GM21447 (cell line): Measurements from ENCODE around the gene TYRO3.
"Not testable (repeated sequence)": the region's sequence is repeated elsewhere in the genome, so short reads cannot be mapped to it uniquely, and the experiment has no call there.

ENCODE experiments used
- ATAC-seq: cut with Tn5 transposase; IDR thresholded peaks from one replicate; pipeline ENCODE4 v1.9.1; 2021; ENCODE audit not compliant: unreplicated experiment

The TYRO3 gene

DNA sequence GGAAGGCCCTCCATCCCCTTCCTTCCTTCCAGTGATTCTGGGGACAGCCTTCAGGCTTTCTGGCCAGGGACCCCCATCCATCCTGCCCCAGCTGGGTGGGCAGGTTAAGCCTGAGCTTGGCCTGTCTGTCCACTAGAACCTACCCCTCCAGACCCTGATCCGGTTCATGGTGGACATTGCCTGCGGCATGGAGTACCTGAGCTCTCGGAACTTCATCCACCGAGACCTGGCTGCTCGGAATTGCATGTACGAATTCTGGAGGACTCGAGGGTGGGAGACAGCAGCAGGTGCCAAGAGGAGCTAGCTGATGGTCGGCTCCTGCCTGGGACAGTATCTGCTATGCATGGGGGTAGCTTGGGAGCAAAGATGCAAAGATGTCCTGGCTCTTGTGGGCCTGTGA is 13.9 kb downstream of the TYRO3 start:
- ATAC-seq, result no peak

GRCh38 chr15:41573396-41573795 is 14.4 kb downstream of the TYRO3 start:
- no peak for ATAC-seq

DNA sequence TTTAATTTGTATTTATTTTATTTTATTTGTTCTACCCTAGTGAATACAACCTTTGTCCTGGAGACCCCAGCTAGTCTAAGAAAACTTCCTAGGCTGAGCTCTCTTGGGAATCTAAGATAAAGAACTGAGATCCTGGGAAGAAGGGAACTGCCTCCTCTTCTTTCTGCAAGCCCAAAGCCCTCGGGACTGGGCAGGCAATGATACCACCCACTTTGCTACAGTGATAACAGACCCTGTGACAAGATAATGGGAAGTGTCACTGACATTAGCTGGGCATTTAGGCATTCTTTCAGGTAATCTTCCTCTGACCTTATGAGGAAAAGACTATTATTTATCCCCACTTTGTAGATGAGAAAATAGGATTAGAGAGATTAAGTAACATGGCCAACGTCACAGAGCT is 15.1 kb downstream of the TYRO3 start:
- no peak for ATAC-seq

DNA sequence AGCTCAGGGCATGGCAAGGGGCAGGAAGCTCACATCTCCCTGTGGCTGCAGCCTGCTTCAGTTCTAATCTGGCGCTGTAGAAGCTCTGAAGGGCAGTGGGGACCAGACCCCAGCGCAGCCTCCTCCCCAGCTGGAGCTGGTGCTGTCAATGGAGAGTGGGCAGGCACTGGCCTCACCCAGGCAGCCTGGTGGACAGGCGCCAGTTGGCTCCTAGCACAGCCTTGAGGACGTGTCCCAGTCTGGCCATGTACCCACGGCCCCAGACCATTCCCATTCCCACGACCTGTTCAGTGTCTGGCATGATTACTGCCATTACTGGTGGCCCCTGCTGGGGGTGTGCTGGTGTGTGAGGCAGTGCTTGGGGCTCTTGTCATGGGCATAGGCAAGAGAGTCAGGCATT is 16.3 kb downstream of the TYRO3 start:
- no peak for ATAC-seq

DNA sequence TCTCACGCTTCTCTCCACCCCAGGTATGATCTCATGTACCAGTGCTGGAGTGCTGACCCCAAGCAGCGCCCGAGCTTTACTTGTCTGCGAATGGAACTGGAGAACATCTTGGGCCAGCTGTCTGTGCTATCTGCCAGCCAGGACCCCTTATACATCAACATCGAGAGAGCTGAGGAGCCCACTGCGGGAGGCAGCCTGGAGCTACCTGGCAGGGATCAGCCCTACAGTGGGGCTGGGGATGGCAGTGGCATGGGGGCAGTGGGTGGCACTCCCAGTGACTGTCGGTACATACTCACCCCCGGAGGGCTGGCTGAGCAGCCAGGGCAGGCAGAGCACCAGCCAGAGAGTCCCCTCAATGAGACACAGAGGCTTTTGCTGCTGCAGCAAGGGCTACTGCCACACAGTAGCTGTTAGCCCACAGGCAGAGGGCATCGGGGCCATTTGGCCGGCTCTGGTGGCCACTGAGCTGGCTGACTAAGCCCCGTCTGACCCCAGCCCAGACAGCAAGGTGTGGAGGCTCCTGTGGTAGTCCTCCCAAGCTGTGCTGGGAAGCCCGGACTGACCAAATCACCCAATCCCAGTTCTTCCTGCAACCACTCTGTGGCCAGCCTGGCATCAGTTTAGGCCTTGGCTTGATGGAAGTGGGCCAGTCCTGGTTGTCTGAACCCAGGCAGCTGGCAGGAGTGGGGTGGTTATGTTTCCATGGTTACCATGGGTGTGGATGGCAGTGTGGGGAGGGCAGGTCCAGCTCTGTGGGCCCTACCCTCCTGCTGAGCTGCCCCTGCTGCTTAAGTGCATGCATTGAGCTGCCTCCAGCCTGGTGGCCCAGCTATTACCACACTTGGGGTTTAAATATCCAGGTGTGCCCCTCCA is 19.1 kb downstream of the TYRO3 start:
- no peak for ATAC-seq

GRCh38 chr15:41578736-41579383 is 19.8 kb downstream of the TYRO3 start:
- ATAC-seq, result no peak

- ATAC-seq, result no peak
Observed at GRCh38 chr15:41581110-41581509, 22.1 kb downstream of the TYRO3 start.

GRCh38 chr15:41583795-41584194 is 24.8 kb downstream of the TYRO3 start:
- ATAC-seq, result no peak

GRCh38 chr15:41584636-41585126 is 25.7 kb downstream of the TYRO3 start:
- ATAC-seq, result no peak

- no peak for ATAC-seq
Observed at GRCh38 chr15:41585127-41586047, 26.4 kb downstream of the TYRO3 start.

GRCh38 chr15:41586531-41587282 is 27.7 kb downstream of the TYRO3 start:
- not testable (repeated sequence) for ATAC-seq

GRCh38 chr15:41589018-41589417 is 30.0 kb downstream of the TYRO3 start:
- not testable (repeated sequence) for ATAC-seq

DNA sequence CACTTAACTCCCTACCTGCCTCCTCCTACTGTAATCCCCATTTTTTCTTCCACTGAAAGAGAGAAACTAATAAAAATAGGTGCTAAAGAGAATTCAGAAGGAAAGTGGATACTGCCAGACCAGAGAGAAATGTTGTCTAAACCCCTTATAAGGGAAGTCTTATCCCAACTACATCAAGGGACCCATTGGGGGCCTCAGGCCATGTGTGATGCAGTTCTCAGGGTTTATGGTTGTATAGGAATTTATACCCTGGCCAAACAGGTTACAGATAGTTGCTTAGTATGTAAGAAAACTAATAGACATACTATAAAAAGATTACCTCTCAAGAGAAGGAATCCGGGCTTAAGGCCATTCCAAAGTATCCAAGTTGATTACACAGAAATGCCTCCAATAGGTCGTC is 30.6 kb downstream of the TYRO3 start:
- not testable (repeated sequence) for ATAC-seq

DNA sequence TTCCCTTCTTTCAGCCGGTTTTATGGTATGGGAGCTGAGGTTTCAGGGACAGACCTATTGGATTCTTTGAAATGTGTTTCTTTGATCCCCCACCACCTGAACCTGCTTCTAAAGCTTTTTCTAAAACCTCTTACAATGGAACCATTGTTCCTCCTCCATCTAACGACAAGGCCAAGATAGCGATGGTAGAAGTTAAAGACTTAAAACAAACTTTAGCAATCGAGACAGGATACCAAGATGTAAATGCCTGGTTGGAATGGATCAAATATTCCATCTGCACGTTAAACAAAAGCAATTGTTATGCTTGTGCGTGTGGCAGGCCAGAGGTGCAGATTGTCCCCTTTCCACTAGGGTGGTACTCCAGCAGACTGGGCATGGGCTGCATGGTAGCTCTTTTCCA is 32.2 kb downstream of the TYRO3 start:
- ATAC-seq, result not testable (repeated sequence)

DNA sequence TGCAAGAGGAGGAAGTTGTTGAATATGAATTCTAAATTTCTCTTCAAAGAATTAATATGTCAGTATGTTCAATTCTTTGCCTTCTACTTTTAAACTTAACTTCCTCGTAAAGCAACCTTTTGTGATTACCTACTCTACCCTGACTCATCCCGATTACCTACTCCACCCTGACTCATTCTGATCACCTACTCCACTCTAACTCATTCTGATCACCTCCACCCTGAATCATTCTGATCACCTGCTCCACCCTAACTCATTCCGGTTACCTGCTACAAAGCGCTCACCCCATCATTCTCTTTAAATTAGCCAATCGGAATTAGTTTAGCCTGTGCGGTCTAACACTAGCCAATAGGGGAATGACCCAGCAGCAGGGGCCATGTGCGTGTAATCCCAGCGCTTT is 33.7 kb downstream of the TYRO3 start:
- not testable (repeated sequence) for ATAC-seq

DNA sequence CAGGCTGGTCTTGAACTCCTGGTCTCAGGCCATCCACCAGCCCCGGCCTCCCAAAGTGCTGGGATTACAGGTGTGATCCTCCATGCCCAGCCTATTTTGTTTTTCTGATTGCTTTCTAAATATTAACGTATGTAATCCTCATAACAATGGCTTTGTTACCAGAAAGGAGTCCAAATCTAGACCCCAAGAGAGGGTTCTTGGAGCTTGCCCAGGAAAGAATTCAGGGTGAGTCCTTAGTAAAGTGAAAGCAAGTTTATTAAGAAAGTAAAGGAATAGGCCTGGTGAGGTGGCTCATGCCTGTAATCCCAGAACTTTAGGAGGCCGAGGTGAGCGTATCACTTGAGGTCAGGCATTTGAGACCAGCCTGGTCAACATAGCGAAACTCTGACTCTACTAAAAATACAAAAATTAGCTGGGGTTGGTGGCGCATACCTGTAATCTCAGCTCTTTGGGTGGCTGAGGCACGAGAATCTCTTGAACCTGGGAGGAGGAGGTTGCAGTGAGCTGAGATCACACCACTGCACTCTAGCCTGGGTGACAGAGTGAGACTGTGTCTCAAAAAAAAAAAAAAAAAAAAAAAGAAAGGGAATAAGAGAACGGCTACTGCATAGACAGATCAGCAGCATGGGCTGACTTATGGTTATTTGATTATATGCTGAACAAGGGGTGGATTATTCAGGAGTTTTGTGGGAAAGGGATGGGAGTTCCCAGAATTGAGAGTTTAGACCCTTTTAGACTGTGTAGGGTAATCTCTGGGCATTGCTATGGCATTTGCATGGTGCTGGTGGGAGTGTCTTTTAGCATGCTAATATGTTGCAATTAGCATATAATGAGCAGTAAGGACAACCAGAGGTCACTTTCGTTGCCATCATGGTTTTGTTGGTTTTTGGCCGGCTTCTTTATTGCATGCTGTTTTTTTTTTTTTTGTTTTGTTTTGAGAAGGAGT is 36.1 kb downstream of the TYRO3 start:
- ATAC-seq, result no peak

DNA sequence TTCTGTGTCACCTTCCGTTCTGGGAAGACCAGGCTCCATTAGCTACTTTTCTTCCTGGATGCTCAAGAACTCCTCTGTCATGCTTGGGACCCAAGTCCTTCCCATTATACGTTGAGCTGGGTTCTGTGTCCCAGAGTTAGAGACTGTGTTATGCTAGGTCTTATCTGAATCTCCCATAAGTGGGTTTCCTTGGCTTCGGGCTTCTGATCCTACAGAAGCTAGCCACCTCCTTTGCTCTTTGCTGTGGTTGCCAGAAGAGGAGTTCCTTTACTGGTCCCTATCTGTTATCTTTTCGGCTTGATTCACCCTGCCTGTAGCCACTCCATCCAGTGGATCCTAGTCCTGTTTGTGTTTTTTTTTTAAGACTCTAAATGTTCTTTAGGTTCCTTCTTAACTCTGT is 38.0 kb downstream of the TYRO3 start:
- no peak for ATAC-seq

DNA sequence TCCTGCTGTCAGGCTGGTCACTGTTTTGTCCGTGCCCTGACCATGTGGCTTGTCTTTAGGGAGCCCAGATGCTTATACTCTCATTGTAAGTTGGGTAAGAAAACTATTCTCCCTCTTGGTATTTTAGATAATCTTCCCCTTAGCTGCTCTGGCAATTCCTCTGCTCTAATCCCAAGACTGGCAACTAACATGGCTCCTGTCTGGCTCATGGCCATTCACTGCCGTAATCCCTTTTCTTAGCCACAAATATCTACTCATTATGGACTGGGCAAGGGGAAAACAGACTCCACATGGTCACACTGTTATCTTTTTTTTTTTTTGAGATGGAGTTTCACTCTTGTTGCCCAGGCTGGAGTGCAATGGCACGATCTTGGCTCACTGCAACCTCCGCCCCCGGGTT is 38.8 kb downstream of the TYRO3 start:
- no peak for ATAC-seq

- no peak for ATAC-seq
Observed at GRCh38 chr15:41599061-41599460, 40.0 kb downstream of the TYRO3 start.
